Measurements from ENCODE around the gene EIF3D.
A peak's percentile ranks its signal among the peaks of the same experiment; 100 is the strongest.

EIF3D gene

GRCh38 chr22:36471341-36471821 is 57.6 kb downstream of the EIF3D start:
- Mint-ChIP-seq H3K36me3 (ENCODE audit: low read depth) (peaks cover 26% of the 10 kb centered on the region), H3K27ac (peak overlapping the region; percentile 64), H3K4me3 (no peak overlapping the region), H3K4me1 (peaks cover 6% of the 10 kb centered on the region), H3K27me3 (ENCODE audit: low read depth, poor library complexity) (no peaks in the 10 kb centered on the region), H3K9me3 (no peaks in the 10 kb centered on the region)
- TF ChIP-seq CTCF (IDR thresholded peaks at IDR 0.05): no peak
- no peak for DNase-seq

- peaks cover 6% of the 10 kb centered on the region for H3K4me1 Mint-ChIP-seq
These were observed 58.0 kb downstream of the EIF3D start for GRCh38 chr22:36470994-36471331.

GRCh38 chr22:36470162-36470993 is 58.6 kb downstream of the EIF3D start:
- TF ChIP-seq CTCF (IDR thresholded peaks at IDR 0.05): peak; percentile 96
- Mint-ChIP-seq H3K4me3 (no peak overlapping the region), H3K36me3 (ENCODE audit: low read depth) (peaks cover 16% of the 10 kb centered on the region), H3K27ac (peak overlapping the region; percentile 72), H3K27me3 (ENCODE audit: low read depth, poor library complexity) (no peaks in the 10 kb centered on the region), H3K9me3 (no peaks in the 10 kb centered on the region), H3K4me1 (peaks cover 6% of the 10 kb centered on the region)
- peak; percentile 80 for DNase-seq

More at GRCh38 chr22:36470994-36471331, 58.0 kb downstream of the EIF3D start:
- TF ChIP-seq CTCF (IDR thresholded peaks at IDR 0.05): no peak
- H3K27me3 Mint-ChIP-seq (ENCODE audit: low read depth, poor library complexity): no peaks in the 10 kb centered on the region
- no peaks in the 10 kb centered on the region for H3K9me3 Mint-ChIP-seq
- peak overlapping the region; percentile 64 for H3K27ac Mint-ChIP-seq
- H3K4me3 Mint-ChIP-seq: no peak overlapping the region
- DNase-seq: no peak
- H3K36me3 Mint-ChIP-seq (ENCODE audit: low read depth): peaks cover 22% of the 10 kb centered on the region

GRCh38 chr22:36469094-36469710 is 59.8 kb downstream of the EIF3D start:
- no peak for TF ChIP-seq CTCF (IDR thresholded peaks at IDR 0.05)
- peak overlapping the region; percentile 51 for H3K27ac Mint-ChIP-seq
- no peak overlapping the region for H3K4me3 Mint-ChIP-seq
- H3K36me3 Mint-ChIP-seq (ENCODE audit: low read depth): peaks cover 13% of the 10 kb centered on the region
- no peak for DNase-seq
- peaks cover 6% of the 10 kb centered on the region for H3K4me1 Mint-ChIP-seq
- no peaks in the 10 kb centered on the region for H3K27me3 Mint-ChIP-seq (ENCODE audit: low read depth, poor library complexity)
- no peaks in the 10 kb centered on the region for H3K9me3 Mint-ChIP-seq

GRCh38 chr22:36467946-36468345 is 61.0 kb downstream of the EIF3D start:
- no peak for DNase-seq
- peaks cover 3% of the 10 kb centered on the region for H3K27me3 Mint-ChIP-seq (ENCODE audit: low read depth, poor library complexity)
- TF ChIP-seq CTCF (IDR thresholded peaks at IDR 0.05): no peak
- no peak overlapping the region for H3K4me3 Mint-ChIP-seq
- peaks cover 6% of the 10 kb centered on the region for H3K4me1 Mint-ChIP-seq
- H3K36me3 Mint-ChIP-seq (ENCODE audit: low read depth): peaks cover 13% of the 10 kb centered on the region
- no peaks in the 10 kb centered on the region for H3K9me3 Mint-ChIP-seq
- no peak overlapping the region for H3K27ac Mint-ChIP-seq
